Measurements from ENCODE around the gene ASPHD1.

DNA sequence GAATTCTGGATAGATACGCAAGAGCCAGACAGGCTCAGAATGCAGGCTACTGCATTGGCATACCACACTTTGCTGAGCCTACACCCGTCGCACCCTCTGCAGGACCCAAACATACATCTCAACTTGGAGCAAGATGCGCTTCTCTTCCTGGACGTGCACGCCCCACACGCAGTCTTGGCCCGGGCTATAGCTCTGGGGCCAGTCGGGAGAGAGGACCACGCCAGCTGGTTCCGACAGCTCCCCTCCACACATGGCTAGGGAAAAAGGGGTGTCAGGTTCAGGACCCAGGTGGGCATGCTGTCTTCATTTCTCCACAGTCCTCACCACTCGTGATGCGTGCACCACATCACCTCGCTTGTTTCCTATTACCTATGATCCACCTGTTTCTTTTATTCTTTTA is 22.1 kb upstream of the ASPHD1 start:
- TF ChIP-seq, protein P1, sequence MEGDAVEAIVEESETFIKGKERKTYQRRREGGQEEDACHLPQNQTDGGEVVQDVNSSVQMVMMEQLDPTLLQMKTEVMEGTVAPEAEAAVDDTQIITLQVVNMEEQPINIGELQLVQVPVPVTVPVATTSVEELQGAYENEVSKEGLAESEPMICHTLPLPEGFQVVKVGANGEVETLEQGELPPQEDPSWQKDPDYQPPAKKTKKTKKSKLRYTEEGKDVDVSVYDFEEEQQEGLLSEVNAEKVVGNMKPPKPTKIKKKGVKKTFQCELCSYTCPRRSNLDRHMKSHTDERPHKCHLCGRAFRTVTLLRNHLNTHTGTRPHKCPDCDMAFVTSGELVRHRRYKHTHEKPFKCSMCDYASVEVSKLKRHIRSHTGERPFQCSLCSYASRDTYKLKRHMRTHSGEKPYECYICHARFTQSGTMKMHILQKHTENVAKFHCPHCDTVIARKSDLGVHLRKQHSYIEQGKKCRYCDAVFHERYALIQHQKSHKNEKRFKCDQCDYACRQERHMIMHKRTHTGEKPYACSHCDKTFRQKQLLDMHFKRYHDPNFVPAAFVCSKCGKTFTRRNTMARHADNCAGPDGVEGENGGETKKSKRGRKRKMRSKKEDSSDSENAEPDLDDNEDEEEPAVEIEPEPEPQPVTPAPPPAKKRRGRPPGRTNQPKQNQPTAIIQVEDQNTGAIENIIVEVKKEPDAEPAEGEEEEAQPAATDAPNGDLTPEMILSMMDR (conservative IDR thresholded peaks at IDR 0.05 in 1 of 2, IDR thresholded peaks at IDR 0.05 in 1 of 2; ENCODE audit: extremely low read depth in 1 of 2, insufficient read depth in 1 of 2, low read depth in 1 of 2, low read length in 2 of 2) = no peak
- no peak for TF ChIP-seq EZH2 (IDR thresholded peaks at IDR 0.05; ENCODE audit: borderline replicate concordance, low read length)

Measured in mammary epithelial cell (primary cell).